ENCODE data around the gene SPCS1.
"Not testable (repeated sequence)": the region's sequence is repeated elsewhere in the genome, so short reads cannot be mapped to it uniquely, and the experiment has no call there.

Gene SPCS1

DNA sequence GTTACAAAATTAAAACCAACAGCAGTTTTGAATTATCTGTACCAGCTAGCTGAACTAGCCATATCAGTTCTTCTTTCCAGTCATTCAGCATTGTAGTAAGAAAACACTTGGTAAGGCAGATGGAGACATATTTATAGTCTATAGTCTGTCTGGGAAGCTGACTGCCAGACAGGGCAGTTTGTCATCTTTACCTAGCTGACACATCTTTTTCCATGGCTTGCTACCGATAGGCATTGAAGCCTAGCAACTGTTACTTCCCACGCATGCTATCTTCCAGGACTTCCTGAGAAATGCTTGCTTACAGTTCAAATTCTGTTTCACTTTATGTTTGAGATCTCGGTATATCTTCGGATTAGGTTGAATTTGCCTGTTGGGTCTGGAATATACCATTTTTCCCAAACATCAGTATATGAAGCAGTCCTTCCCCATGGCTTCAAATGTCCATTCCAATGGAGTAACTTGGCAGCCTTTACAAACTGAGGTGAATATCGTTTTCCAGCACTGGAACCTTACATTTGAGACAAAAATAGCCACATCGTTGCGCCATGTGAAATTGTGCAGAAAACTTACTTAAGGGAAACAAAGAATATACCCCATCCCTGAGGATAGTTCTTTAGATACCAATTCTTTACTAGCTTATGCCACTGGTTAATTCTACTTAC lies 11.2 kb upstream of the SPCS1 start:
- DNase-seq (ENCODE audit: low read depth in 3 of 3): no peak

DNA sequence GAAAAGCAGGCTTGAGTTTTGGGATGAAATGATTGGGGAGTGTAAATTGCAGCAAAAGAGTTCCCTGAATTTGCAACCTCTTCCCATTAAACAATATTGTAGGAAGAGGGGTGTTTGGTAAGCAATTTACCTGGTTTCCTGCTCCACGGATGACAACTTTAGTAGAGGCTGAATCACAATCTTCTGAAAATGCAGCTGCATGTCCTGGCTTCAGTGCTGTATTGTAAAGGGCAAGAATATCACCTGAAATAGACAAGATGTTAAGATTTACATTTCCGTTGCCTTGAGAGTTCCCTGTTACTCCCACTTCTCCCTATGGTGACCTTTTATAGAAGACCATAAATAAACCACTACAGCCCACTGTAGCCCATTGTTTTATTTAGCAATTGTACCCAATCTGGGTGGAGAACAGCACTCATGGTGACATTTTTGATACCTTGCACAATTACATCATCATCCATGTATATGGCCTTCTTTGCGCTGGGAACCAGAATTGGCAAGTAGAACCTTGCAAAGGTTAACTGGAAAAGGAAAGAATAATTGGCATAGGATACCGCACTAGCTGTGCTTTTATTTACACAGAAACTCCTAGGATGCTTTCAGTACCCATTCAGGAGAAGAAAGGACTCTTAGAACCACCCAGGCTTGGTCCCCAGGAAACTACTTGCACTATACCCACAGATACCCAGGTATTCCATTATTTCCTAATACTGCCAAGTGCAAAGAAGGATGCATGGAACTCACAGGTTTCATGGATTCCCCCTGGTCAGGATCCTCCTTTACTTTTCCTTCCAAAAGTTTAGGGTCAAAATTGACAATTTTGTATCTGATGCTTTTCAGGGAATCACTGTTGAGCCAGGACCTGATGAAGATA lies 9.9 kb upstream of the SPCS1 start:
- no peak for DNase-seq (ENCODE audit: low read depth in 3 of 3)

DNA sequence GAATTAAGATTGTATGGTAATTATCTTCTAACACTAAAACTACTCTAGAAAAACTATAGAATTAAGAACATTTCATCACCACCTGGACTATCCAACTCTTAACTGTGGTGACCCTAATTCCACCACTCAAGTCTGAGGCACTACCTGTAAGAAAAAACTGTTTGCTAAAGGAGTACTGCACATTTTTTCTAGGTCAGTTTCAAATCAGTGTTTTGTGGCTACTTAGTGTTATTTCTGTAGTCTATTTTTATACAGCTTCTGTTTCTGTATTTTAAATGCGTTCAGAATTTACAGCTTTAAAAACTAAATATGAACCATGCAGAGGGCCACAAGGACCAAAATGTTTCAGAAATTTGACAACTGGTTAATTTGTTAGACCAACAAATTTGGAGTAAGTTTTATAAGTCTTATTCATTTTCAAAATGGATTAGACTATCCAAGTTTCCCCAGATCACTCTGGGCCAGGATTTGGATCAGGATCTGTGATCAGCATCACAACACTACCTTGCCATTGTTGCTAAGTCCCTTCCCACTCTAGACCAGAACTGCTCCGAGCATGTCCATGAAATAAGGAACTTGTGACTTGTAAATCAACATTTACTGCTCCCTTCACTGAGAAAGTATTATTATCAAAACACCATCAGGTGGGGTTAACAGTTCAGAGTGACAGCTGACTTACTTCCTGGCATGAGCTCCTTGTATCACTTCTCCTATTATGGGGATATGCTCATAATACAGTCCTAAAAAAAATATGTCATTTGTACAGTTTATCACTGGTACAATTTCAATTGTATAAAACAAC lies 8.9 kb upstream of the SPCS1 start:
- no peak for DNase-seq (ENCODE audit: low read depth in 3 of 3)

DNA sequence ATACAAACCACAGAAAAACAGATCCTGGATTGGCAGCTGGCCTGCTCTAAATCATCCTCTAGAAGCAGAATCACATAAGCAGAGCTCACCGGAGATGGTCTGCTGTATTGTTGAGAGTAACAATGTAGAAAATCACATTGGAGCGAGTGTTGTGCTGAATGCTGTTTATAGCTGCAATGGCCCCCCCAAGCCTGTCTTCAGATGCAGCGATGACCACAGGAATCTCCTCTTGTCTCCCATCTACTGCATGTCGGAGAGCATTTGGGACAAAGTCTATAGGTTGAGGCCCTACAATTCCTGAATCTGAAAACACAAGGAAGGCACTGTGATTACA lies 8.3 kb upstream of the SPCS1 start:
- DNase-seq (ENCODE audit: low read depth in 3 of 3): no peak

DNA sequence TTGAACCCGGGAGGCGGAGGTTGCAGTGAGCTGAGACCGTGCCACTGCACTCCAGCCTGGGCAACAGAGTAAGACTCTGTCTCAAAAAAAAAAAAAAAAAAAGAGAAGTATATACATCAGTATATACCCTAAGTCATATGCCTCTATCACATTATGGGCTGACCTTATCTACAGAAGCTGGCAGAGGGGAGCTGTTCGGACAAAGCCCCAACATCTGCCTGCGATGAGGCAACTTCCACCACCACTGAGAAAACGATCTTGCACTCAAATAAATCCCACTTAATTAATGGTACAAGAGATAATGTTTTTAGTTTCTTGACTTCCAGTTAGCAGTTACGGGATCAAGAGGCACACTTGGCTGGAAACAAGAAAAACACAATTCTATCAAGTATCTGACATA lies 2.6 kb upstream of the SPCS1 start:
- DNase-seq (ENCODE audit: low read depth in 3 of 3): no peak

DNA sequence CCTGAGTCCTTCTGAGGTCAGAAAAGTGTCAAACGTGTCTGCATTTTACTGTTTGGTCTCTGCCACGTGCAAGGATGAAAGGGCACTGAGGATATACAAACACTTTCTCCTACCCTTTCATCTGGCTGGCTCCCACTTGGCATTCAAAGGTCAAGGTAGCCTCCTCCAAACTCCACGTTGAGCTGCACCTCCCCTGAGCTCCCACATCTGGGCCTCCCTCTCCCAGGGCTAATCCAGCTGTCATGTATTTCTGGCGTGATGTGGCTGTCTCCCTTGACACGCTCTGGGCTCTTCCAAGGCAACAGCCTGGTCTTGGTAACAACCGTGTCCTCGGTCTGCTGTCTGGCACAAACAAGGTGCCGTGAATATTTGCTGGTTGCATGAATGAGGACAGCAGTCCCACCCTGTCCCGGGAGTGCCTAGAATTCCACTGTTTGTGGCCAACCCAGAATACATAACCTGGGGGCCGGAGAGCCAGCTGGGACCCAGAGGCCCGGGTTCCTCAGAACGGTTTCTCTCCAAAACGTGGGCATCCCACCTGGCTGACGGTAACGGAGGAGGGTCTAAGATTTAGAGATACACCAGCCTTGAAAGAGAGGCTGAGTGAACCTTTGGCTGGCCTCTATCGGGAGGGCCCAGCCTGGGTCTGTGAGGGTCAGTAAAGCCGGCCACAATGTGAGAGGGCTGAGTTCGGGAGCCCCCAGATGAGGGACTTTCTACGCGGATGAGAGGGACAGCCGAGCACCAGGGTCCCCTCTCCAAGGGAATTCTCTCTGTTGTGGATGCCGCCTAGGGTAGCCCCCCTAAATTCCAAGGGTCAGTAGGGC lies 1.1 kb upstream of the SPCS1 start:
- DNase-seq (ENCODE audit: low read depth in 3 of 3): no peak

DNA sequence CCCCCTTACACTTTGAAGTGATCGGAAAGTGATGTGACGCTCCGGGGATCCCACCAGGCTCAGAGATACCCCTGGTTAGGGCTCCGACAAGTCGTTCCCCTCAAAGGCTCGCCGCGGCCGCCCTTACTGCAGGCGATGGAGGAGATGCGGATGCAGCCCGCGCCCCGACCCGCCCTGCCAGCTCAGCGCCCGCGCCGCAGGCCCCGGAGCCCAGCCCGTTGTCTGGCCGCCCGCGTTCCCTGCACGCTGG lies 543 bp upstream of the SPCS1 start:
- DNase-seq (ENCODE audit: low read depth in 3 of 3): no peak

DNA sequence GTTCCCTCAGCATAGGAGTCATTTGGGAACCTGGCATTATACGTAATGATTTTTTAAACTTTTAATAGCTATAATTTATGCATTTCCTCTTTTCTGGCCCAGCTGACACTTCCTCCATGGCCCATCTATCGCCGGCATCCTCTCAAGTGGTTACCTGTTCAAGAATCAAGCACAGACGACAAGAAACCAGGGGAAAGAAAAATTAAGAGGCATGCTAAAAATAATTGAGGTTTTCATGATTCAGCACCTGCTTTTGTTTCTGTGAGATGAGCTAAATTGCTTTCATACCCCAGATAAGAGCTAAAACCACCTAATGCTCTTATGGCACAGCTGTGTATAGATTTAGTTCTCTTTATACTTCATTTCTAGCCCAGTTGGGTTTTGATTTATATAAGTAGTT lies 1.7 kb downstream of the SPCS1 start:
- DNase-seq (ENCODE audit: low read depth in 3 of 3): no peak

DNA sequence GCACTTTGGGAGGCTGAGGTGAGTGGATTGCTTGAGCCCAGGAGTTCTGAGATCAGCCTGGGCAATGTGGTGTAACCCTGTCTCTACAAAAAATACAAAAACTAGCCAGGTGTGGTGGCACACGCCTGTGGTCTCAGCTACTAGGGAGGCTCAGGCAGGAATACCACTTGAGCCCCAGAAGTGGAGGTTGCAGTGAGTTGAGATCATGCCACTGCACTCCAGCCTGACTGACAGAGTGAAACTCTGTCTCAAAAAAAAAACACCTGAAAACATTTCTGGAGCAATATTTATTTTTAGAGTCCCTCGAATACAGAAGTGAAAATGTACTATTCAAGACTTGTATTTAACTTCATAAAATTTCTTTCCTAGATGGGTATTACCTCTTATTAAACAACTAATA lies 4.6 kb downstream of the SPCS1 start:
- DNase-seq (ENCODE audit: low read depth in 3 of 3): no peak

DNA sequence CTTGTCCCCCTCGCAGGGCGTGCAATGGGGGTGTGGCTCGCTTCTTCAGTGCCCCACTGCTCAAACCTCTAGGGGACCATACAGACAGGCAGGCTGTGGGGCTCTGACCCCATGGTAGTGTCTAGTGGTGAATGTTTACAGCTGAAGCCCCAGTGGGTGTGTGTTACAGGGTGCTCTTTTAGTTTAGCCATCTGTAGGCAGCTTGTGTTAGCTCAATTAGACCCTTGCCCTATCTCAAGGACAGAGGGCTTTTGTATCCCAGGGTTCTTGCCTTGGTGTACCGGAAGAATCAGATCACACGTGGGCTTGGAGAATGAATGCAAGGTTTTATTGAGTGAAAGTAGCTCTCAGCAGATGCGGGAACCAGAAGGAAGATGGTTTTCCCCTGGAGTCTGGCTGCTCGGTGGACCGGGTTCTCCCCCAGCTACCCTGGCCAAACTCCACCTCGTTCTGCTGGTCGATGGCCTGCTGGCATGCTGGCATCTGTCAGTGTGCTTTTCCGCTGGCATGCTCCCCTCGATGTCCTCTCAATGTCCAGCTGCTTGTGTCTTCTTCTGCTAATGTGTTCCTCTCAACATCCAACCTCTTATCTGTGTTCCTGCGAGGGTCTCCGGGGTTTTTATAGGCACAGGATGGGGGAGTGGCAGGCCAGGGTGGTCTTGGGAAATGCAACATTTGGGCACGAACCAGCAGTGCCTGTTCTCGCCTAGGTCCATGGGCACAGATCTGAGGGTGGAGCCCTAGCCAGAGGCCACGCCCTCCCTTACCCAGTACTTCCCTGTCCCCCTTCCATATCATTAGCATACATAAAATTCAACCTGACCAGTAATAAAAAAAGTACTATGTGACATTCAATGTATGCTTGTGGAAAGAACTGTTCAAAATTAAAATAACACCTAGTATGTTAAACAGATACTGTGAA lies 6.6 kb downstream of the SPCS1 start:
- no peak for DNase-seq (ENCODE audit: low read depth in 3 of 3)

DNA sequence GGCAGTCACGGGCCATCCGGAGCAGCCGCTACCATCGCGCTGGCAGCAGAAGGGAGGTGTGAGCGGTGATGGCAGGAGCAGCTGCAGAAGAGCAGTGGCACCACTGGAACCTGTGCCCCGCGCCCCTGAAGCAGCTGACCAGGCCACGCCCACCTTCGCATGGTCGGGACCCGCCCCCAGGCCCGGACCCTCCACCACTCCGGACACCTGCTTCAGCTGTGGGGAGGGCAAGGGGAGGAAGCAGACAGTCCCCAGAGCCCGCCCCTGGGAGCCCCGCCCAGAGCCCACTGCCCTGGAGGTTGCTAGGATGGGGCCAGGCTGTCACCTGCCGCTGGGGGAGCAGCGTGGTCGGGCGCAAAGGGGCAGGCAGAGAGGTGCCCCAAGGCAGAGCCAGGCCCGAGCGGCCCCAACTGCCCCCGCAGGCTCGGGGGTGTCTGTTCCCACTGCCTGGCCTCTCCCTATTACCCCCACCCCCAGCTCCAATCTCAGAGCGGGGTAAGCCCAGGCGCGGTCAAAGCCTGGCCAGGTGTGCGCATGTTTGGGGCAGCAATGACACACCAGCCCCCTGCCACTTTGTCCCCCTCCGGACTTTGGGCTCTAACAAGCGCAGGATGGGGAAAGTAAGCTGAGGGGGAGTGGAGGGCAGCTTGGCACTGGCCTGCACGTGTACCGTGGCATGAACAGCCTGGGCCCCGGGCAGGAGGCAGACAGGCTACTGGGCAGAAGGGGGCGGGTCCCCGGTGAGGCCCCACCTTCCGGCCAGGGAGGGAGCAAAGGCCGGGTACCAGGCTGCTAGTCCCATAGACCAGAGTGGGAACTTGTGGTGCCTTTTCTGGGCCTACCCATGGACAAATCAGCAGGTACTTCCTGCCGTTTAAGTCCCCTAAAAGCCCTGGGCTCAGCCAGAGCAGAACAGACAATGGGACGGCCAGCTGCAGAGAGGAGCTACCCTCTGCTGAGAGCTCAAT lies 8.7 kb downstream of the SPCS1 start:
- no peak for DNase-seq (ENCODE audit: low read depth in 3 of 3)

DNA sequence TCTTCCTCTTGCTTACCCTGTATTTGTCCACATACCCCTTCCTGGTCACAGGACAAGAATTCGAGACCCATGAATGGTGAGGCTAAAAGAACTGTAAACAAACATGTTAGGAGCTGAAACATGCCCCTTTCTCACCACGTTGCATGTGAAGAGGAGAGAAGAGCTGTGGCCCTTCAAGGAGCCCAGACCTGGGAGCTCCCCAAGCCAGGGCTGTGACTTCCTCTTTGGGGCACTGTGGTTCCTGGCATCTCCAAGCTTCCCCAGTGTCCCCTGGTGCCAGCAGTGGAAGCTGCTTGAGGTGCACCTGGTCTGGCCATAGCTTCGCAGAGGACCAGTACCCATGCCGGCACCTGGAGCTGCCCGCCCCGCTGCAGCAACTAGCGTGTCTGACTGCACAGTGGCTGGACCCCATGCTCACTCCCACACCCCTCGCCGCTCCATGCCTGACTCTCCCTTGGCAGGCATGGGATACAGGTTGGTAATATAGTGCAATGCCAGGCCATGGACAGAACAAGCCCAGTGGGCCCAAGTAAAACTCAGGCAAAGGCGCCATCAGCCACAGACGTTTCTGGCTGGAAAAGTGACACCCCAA lies 9.9 kb downstream of the SPCS1 start:
- no peak for DNase-seq (ENCODE audit: low read depth in 3 of 3)

DNA sequence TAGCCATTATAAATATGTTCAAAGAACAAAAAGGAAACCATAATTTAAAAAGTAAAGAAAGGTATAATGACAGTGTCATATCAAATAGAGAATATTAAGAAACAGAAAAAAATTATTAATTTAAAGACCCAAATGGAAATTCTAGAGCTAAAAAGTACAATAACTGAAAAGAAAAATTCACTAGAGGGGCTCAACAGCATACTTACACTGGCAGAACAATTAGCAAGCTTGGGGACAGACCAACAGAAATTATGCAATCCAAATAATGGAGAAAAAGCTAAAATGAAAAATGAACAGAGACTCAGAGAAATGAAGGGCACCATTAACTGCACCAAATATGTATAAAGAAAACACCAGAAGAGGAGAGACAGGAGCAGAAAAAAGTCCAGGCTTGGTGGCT lies 13.7 kb downstream of the SPCS1 start:
- no peak for DNase-seq (ENCODE audit: low read depth in 3 of 3)

DNA sequence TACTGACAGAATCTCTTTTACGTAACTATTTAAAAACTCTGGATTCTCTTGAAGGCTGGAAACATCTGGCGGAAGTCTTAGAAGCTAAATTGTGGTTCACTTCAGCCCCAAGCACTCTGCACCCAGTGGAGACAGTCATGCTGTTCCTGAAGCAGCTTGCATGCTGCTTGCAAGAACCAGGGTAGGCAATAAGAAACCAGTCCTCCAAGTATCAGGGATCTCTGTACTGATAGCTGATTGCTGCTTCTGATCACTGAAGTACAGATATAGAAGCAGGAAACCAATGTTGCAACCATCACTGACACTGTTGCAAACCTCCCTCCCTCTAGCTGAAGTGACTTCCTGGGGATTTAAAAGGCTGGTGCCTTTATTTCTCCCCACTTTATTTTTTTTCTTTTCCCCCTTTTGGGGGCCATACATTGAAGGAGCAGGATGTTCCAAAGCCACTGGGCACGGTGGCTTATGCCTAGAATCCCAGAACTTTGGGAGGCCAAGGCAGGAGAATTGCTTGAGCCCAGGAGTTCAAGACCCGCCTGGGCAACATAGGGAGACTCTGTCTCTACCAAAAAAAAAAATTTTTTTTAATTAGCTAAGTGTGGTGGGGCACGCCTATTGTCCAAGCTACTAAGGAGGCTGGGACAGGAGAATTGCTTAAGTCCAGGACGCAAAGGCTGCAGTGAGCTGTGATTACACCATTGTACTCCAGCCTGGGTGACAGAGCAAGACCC lies 15.3 kb downstream of the SPCS1 start:
- DNase-seq (ENCODE audit: low read depth in 3 of 3): no peak

DNA sequence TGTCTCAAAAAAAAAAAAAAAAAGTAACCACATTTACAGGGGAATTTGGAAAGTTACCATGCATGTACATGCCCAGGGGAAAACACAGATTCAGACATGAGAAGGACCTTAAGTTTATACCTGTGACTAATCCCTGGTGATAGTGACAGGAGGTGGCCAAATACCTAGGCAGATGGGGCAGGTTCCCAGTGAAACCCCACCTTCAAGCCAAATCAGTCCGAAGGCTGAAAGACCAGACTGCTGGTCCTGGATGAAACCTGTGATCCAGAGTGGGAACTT lies 15.8 kb downstream of the SPCS1 start:
- no peak for DNase-seq (ENCODE audit: low read depth in 3 of 3)

DNA sequence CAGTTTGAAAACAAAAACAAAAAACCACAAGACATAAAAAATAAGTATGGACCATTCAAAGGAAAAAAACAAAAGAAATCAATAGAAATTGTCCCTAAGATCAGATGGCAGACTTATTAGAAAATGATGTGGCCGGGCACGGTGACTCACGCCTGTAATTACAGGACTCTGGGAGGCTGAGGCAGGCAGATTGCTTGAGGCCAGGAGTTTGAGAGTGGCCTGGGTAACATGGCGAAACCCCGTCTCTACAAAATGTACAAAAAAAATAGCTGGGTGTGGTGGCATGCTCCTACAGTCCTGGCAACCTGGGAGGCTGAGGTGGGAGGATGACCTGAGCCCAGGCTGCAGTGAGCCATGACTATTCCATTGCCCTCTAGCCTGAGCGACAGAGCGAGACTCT lies 16.6 kb downstream of the SPCS1 start:
- DNase-seq (ENCODE audit: low read depth in 3 of 3): no peak

DNA sequence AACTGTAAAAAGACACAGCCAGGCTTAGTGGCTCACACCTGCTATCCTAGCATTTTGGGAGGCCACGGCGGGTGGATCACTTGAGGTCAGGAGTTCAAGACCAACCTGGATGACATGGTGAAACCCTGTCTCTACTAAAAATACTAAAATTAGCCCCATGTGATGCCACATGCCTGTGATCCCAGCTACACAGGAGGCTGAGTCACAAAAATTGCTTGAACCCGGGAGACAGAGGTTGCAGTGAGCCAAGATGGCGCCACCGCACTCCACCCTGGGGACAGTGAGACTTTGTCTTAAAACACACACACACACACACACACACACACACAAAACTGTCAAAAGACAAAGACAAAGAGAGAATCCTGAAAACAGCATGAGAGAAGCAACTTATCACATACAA lies 18.0 kb downstream of the SPCS1 start:
- DNase-seq (ENCODE audit: low read depth in 3 of 3): no peak

DNA sequence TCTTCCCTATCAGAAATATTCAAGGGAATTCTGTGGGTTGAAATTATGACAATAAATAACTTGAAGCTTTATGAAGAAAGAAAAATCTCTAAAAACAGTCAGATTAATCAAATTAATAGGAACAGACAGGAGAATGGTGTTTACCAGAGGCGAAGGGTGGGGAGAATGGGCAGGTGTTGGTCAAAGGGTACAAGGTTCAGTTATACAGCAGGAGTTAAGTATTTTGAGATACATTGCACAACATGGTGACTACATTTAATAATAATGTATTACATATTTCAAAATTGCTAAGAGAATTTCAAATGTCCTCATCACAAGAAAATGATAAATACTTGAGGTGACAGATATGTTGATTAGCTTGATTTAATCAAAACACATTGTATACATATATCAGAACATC lies 18.6 kb downstream of the SPCS1 start:
- DNase-seq (ENCODE audit: low read depth in 3 of 3): no peak

DNA sequence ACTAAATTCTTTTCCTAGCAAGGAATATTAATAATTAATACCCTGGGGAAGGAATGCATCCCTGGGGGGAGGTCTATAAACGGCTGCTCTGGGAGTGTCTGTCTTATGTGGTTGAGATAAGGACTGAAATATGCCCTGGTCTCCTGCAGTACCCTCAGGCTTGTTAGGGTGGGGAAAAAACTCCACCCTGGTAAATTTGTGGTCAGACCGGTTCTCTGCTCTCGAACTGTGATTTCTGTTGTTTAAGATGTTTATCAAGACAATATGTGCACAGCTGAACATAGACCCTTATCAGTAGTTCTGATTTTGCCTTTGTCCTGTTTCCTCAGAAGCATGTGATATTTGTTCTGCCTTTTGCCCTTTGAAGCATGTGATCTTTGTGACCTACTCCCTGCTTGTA lies 22.8 kb downstream of the SPCS1 start:
- not testable (repeated sequence) for DNase-seq (ENCODE audit: low read depth in 3 of 3)

All from stimulated activated CD4-positive, alpha-beta T cell treated with anti-CD3 and anti-CD28 coated beads, TNF-alpha, amount 100 ng/mL, for 4 hours (primary cell).